ENCODE data around the gene NRXN2.

- TF ChIP-seq MYC (IDR thresholded peaks at IDR 0.05; ENCODE audit: low read depth, low read length): no peak
- TF ChIP-seq POLR2A (IDR thresholded peaks at IDR 0.05; ENCODE audit: low read depth, low read length): no peak
- no peak for TF ChIP-seq CTCF (IDR thresholded peaks at IDR 0.05; ENCODE audit: extremely low read depth in 1 of 2, insufficient read depth in 1 of 2, low read depth in 1 of 2, low read length in 2 of 2)
- no peak for TF ChIP-seq EZH2 (IDR thresholded peaks at IDR 0.05; ENCODE audit: borderline replicate concordance, low read depth, low read length, severe bottlenecking)
- no peak for TF ChIP-seq MAX (IDR thresholded peaks at IDR 0.05; ENCODE audit: insufficient read depth, insufficient read length)
- TF ChIP-seq POLR2AphosphoS5 (IDR thresholded peaks at IDR 0.05; ENCODE audit: insufficient read depth, low read depth, low read length): no peak
- TF ChIP-seq GATA2 (IDR thresholded peaks at IDR 0.05; ENCODE audit: insufficient read depth, insufficient read length, low read depth, low read length): no peak
- TF ChIP-seq FOS (IDR thresholded peaks at IDR 0.05; ENCODE audit: borderline replicate concordance, insufficient read depth, low read length): no peak
- no peak for TF ChIP-seq JUN (IDR thresholded peaks at IDR 0.05; ENCODE audit: borderline replicate concordance, insufficient read depth, insufficient read length, low read depth)
Observed at GRCh38 chr11:64629103-64629502, 93.9 kb downstream of the NRXN2 start.

Data from endothelial cell of umbilical vein (primary cell).